Muscle layer of duodenum (tissue), 2 donors: ENCODE data around the gene CARD11.

Experiments used
- H3K27ac ChIP-seq: one replicate; pipeline ENCODE4 v1.7.0; 2013; ENCODE audit warnings: mild to moderate bottlenecking, low read length
- H3K27me3 ChIP-seq: one replicate; pipeline ENCODE4 v1.7.0; 2013; ENCODE audit warnings: low read depth, mild to moderate bottlenecking, control low read depth, low read length
- H3K36me3 ChIP-seq, 2 donors: one replicate each; pipeline ENCODE4 v1.7.0; 2013; ENCODE audit warnings: low read length in 2 of 2, control low read depth in 1 of 2, mild to moderate bottlenecking in 1 of 2; ENCODE audit not compliant: insufficient read depth in 2 of 2, control insufficient read depth in 1 of 2
- H3K4me1 ChIP-seq, 2 donors: one replicate each; pipeline ENCODE4 v1.7.0; 2013; ENCODE audit warnings: low read length in 2 of 2, mild to moderate bottlenecking in 2 of 2, control low read depth in 1 of 2, moderate library complexity in 1 of 2; ENCODE audit not compliant: insufficient read depth in 2 of 2, control insufficient read depth in 1 of 2
- H3K4me3 ChIP-seq, 2 donors: one replicate each; pipeline ENCODE4 v1.7.0; 2013; ENCODE audit warnings: low read length in 2 of 2, low read depth in 1 of 2, mild to moderate bottlenecking in 1 of 2
- H3K9me3 ChIP-seq, 2 donors: one replicate each; pipeline ENCODE4 v1.7.0; 2013; ENCODE audit warnings: low read length in 2 of 2, control low read depth in 1 of 2, mild to moderate bottlenecking in 1 of 2; ENCODE audit not compliant: control insufficient read depth in 1 of 2
- donor health status: healthy.

CARD11 gene

DNA sequence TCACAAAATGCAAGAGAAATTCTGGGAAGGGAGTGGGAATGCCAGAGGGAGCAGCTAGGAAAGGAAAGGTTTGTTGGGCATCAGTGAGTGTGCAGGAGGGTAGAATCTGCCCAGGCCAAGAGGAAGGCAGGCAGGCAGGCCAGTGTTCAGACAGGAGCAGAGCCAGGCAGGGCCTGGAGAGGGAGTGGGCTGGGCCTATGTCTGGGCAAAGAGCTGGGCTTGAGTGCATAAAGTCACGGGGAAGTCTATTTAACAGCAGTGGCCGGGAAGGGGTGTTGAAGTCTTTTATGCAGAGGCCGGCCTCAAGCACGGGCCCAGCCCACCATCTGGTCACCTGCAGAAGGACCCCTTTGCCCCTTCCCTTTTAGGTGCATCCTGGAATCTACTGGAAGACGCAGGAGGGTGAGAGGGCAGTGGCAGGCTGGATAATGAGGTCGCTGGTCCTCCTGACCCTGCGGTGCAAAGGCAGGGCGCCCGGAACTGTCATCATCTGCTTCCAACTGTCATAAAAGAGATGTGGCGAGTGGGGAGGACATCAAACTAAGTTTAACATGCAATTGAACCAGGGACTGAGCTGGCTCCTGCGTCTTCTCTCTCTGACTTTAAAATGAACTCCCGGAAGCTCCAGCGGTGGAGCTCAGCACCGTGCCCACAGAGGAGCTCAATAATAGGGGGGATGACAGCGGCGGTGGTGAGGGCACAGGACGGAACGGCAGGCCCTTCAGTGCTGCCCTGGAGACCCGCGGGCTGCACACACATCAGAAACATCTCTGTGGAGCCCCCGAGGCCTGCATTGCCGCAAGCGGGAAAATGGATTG is 29.5 kb downstream of the CARD11 start:
- Histone ChIP-seq H3K4me3 (no peak overlapping the region), H3K27me3 (no peaks in the 10 kb centered on the region), H3K36me3 (no peaks in the 10 kb centered on the region), H3K4me1 (no peaks in the 10 kb centered on the region), H3K9me3 (peaks cover 0 to 10% of the 10 kb centered on the region in 2 donors), H3K27ac (no peak overlapping the region)

DNA sequence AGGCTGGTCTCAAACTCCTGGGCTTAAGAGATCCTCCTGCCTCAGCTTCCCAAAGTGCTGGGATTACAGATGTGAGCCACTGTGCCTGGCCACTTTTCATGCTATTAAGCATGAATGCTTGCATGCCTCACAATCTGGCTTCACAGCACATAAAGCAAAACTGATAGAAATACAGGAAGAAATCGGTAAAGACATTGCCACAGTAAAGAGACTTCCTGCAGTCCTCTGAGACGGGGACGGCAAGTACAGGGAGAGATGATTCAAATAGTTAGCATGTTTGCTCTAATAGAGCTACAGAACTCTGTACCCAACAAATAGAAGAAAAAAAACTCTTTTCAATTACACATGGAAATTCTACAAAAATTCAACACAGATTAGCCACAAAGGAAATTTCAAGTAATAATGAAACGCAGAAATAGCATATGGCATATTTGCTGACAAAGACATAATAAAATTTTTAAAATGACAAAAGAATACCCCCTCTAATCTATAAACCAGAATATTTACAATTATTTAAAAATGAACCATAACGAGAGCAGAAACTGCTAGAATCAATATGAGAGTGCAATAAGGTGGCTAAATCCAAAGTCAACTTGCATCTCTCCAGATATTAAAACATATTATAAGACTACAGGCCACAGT is 32.3 kb downstream of the CARD11 start:
- Histone ChIP-seq H3K36me3 (no peaks in the 10 kb centered on the region), H3K27me3 (no peaks in the 10 kb centered on the region), H3K4me3 (no peak overlapping the region), H3K4me1 (no peaks in the 10 kb centered on the region), H3K27ac (no peak overlapping the region), H3K9me3 (peaks cover 0 to 7% of the 10 kb centered on the region in 2 donors)

DNA sequence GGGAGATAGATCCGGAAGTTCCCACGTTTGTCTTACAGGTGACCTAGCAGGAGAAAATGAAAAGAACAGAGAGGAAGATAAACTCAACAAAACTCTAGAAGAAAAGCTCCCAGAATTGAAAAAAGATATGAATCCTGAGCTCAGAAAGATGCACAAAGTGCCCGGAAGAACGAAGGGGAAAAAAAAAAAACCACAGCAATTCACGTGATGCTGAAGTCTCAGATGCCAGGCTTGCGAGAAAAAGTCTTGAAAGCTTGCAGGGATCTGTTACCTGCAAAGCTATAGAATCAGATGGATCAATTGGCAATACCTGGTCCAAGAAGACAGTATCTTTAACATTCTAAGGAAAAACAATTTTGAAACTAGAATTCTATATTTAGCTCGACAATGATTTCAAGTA is 33.5 kb downstream of the CARD11 start:
- Histone ChIP-seq H3K4me3 (no peak overlapping the region), H3K27ac (no peak overlapping the region), H3K36me3 (no peaks in the 10 kb centered on the region), H3K4me1 (no peaks in the 10 kb centered on the region), H3K27me3 (no peaks in the 10 kb centered on the region), H3K9me3 (peaks cover 0 to 7% of the 10 kb centered on the region in 2 donors)

DNA sequence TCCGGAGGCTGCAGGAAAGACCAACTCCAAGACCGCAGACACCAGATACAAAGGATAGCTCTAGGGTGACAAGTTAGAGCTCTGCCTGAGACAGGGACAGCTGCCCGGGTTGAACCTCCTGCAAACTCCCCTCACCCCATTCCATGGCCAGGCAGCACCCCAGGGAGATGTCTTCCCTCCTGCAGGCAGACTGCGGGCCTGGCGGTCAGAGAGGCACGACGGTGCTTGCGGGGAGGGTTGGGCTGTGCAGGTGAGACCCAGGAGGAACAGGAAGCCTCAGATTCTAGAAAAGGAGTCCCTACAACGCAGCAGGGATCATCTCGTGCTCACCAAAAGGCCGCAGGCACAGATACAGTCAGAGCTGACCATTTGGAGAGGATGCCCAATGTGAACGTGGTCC is 34.6 kb downstream of the CARD11 start:
- Histone ChIP-seq H3K4me3 (no peak overlapping the region), H3K4me1 (no peaks in the 10 kb centered on the region), H3K9me3 (peaks cover 0 to 7% of the 10 kb centered on the region in 2 donors), H3K27me3 (no peaks in the 10 kb centered on the region), H3K27ac (no peak overlapping the region), H3K36me3 (no peaks in the 10 kb centered on the region)

DNA sequence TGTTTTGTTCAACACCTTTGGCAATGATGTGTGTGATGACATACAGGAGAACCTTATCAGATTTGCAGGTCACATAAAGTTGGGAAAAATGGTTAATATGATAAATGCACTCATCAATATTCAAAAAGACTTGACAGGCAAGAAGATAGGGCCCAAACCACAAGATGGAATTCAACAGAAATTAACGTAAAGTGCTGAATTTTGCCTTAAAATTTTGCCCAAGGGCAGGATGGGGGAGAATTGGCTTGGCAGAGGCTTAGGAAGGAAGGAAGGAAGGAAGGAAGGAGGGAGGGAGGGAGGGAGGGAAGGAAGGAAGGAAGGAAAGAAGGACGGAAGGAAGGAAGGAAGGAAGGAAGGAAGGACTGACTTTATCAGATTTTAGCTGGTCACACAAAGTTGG is 35.3 kb downstream of the CARD11 start:
- no peaks in the 10 kb centered on the region for H3K4me1 ChIP-seq
- H3K36me3 ChIP-seq = no peaks in the 10 kb centered on the region
- H3K9me3 ChIP-seq = peaks cover 0 to 6% of the 10 kb centered on the region in 2 donors
- H3K27me3 ChIP-seq = no peaks in the 10 kb centered on the region
- H3K4me3 ChIP-seq = no peak overlapping the region
- H3K27ac ChIP-seq = no peak overlapping the region

DNA sequence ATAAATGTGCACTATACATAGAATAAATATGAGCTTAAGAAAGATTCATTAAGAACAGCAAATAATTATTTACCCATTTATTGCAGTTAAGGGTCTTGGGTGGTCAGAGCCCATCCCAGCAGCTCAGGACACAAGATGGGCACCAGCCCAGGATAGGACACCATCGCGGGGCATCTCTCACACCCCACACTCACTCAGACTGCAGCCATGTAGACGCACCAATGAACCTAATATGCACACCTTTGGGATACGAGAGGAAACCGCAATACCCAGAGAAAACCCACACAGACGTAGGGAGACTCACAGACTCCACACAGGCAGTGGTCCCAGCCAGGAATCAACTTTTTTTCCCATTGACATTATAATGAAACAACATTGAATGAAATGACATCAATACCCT is 36.0 kb downstream of the CARD11 start:
- no peak overlapping the region for H3K4me3 ChIP-seq
- no peaks in the 10 kb centered on the region for H3K27me3 ChIP-seq

DNA sequence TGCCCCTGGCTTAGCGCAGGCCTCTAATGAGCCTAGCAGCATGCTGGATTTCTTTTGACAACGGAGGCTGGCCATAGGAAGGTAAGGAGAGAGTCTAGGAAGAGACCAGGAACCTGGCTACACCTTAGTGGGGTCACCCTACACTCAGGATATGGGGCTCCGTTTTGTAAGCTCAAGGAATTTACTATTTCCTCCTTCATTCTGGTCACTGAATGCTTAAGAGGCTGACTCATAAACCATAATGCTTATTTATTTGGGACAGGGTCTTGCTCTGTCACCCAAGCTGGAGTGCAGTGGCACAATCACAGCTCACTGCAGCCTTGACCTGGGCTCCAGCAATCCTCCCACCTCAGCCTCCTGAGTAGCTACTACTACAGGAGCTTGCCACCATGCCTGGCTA is 38.4 kb downstream of the CARD11 start:
- Histone ChIP-seq H3K4me3 (no peak overlapping the region), H3K4me1 (no peaks in the 10 kb centered on the region), H3K9me3 (no peaks in the 10 kb centered on the region), H3K27me3 (no peaks in the 10 kb centered on the region), H3K27ac (no peak overlapping the region), H3K36me3 (no peaks in the 10 kb centered on the region)

More for the DNA sequence above, 36.0 kb downstream of the CARD11 start:
- Histone ChIP-seq H3K4me1 (no peaks in the 10 kb centered on the region), H3K9me3 (no peaks in the 10 kb centered on the region), H3K36me3 (no peaks in the 10 kb centered on the region), H3K27ac (no peak overlapping the region)

DNA sequence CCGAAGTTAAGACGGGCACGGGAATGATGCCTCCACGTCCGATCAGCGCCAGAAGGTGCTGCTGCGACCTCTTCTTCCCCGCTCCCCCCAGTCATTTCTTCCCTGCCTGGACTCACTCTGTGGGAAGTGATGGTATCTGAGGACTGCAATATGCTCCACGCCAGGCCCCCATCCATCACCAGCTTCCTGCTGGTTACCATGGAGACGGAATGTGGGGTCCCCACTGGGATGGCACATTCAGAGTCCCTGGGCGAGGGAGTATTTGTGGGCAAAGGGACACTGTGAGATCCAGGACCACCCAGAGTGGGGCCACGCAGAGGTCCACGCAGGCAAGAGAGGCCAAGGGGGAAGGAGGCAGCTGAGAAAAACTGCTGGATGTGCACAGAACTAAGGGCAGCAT is 39.7 kb downstream of the CARD11 start:
- no peaks in the 10 kb centered on the region for H3K9me3 ChIP-seq
- no peaks in the 10 kb centered on the region for H3K27me3 ChIP-seq
- H3K4me1 ChIP-seq = no peaks in the 10 kb centered on the region
- H3K36me3 ChIP-seq = no peaks in the 10 kb centered on the region
- H3K4me3 ChIP-seq = no peak overlapping the region
- H3K27ac ChIP-seq = no peak overlapping the region

DNA sequence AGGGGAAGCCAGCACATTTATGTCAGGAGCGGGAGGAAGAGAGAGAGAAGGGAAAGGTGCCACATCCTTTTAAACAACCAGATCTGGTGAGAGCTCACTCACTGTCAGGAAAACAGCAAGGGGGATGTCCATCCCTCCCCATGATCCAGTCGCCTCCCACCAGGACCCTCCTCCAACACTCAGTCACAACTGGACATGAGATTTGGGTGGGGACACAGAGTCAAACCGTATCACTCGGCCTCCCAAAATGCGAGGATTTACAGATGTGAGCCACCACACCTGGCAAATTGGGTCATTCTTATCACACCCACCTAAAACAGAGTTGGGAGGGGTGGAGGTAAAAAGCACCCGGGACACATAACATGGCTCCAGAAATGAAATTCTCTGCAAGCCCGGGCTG is 41.0 kb downstream of the CARD11 start:
- H3K27ac ChIP-seq = no peak overlapping the region

DNA sequence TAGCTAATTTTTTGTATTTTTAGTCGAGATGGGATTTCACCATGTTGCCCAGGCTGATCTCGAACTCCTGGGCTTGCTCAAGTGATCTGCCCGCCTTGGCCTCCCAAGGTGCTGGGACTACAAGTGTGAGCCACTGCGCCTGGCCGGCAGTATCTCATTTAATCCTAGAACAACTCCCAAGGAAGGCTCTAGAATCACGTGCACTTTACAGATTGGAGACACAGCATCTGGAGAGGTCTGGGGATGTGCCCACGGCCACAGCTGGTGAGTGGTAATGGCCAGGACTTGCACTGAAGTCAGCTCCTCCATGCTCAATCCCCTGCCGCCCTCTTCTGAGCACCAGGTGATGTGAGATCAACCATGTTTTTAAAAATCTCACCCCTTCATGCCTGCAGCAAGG is 43.1 kb downstream of the CARD11 start:
- H3K4me1 ChIP-seq = no peaks in the 10 kb centered on the region

More for the DNA sequence above, 41.0 kb downstream of the CARD11 start:
- no peaks in the 10 kb centered on the region for H3K36me3 ChIP-seq
- no peak overlapping the region for H3K4me3 ChIP-seq
- H3K9me3 ChIP-seq = no peaks in the 10 kb centered on the region
- H3K27me3 ChIP-seq = no peaks in the 10 kb centered on the region
- no peaks in the 10 kb centered on the region for H3K4me1 ChIP-seq

DNA sequence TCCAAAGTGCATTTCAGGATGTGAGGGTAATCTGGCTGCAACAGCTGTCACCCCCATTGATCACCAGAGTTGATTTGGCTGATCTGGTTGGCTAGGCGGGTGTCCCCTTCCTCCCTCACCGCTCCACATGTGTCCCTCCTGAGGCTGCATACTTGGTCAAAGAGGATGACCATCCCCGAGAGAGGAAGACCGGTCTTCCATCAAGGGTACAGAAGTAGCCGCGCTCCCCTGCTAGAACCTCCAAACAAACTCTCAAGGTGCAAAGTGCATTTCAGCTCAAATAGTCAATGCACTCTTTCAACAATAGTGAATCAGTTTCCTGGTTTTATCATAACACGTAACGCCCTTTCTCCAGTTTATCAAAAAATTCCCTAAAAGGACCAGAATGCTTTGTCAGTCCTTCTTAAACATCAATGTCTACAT is 44.6 kb downstream of the CARD11 start:
- Histone ChIP-seq H3K4me3 (no peak overlapping the region), H3K27ac (no peak overlapping the region), H3K27me3 (no peaks in the 10 kb centered on the region), H3K9me3 (peaks cover 0 to 5% of the 10 kb centered on the region in 2 donors), H3K4me1 (no peaks in the 10 kb centered on the region), H3K36me3 (no peaks in the 10 kb centered on the region)

More for the DNA sequence above, 43.1 kb downstream of the CARD11 start:
- H3K36me3 ChIP-seq = no peaks in the 10 kb centered on the region
- no peaks in the 10 kb centered on the region for H3K27me3 ChIP-seq
- no peak overlapping the region for H3K27ac ChIP-seq
- no peak overlapping the region for H3K4me3 ChIP-seq
- H3K9me3 ChIP-seq = peaks cover 0 to 5% of the 10 kb centered on the region in 2 donors
